Ecto neural progenitor cell (in vitro differentiated cells): ENCODE results near the gene RSRC2.
"Not testable (repeated sequence)": the region's sequence is repeated elsewhere in the genome, so short reads cannot be mapped to it uniquely, and the experiment has no call there.

Experiments used
- DNase-seq: peaks from one replicate; pipeline ENCODE4 v3.0.0-alpha.2; 2018; ENCODE audit warnings: low spot score

RSRC2 gene

DNA sequence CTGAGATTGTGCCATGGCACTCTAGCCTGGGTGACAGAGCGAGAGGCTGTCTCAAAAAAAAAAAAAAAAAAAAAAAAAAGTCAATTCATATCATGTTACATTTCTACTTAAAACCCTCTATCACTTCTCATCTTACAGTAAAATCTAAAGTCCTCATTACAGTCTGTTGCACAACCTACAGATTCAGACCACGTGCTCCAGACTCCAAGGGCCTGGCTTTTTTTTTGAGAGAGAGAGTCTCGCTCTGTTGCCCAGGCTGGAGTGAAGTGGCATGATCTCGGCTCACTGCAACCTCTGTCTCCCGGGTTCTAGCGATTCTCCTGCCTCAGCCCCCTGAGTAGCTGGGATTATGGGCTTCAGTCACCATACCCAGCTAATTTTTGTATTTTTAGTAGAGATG, 40.4 kb downstream of the RSRC2 start:
- not testable (repeated sequence) for DNase-seq

GRCh38 chr12:122484385-122484784, 42.4 kb downstream of the RSRC2 start:
- not testable (repeated sequence) for DNase-seq

- DNase-seq = no peak
Measured at GRCh38 chr12:122483969-122484368, 42.8 kb downstream of the RSRC2 start.

GRCh38 chr12:122481861-122482260, 44.9 kb downstream of the RSRC2 start:
- no peak for DNase-seq

GRCh38 chr12:122480753-122481152, 46.0 kb downstream of the RSRC2 start:
- DNase-seq = no peak

GRCh38 chr12:122474324-122474716, 52.4 kb downstream of the RSRC2 start:
- DNase-seq = no peak

GRCh38 chr12:122473543-122474323, 53.0 kb downstream of the RSRC2 start:
- DNase-seq = no peak

DNA sequence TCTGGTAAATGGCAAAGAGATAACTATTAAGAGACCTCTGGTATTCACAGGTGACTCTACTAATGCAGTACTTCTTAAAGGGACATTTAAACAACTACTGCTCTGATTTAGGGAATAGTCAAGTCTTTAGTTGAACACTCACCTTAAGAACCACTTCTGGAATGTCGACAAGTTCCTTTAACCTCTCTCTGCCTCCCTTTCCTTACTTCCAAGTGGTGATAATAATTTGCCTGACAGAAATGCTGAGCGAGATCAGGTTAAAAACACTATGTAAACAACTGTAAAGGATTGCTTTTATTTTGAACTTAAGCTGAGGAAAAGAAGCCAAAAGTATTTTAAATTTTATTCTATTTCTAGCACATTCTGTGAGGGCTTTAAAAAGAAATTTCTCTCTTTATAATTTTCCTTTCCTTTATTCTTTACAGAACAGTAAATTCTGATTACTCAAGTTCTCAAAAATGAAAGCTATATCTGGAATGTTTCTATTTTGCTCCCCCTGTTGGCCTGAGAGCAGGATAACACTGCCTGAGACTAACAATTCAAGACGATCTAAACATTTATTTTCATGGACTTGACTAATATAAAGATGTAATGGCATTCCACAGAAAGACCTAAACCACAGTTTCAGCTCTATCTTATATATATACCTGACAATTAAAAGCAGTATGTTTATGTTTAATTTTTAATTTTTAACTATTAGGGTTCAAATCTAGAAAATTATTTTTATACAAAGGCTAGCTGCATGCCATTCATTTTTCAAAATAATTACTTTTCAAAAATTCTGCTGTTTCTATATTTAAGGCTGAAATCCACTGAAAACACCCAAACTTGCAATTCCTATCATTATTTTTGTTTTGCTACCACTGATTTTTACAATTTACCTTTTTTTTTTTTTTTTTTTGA, 55.2 kb downstream of the RSRC2 start:
- DNase-seq = peak; percentile 3

DNA sequence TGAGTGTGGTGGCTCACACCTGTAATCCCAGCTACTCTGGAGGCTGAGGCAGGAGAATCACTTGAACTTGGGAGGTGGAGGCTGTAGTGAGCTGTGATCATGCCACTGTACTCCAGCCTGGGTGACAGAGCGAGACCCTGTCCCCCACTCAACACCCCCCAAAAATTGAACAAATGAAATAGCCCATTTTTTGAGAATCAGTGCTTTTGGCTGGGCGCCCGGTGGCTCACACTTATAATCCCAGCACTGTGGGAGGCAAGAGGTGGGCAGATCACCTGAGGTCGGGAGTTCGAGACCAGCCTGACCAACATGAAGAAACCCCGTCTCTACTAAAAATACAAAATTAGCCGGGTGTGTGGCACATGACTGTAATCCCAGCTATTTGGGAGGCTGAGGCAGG, 56.2 kb downstream of the RSRC2 start:
- not testable (repeated sequence) for DNase-seq

GRCh38 chr12:122469856-122470255, 56.9 kb downstream of the RSRC2 start:
- peak; percentile 3 for DNase-seq

GRCh38 chr12:122467983-122468382, 58.8 kb downstream of the RSRC2 start:
- no peak for DNase-seq

DNA sequence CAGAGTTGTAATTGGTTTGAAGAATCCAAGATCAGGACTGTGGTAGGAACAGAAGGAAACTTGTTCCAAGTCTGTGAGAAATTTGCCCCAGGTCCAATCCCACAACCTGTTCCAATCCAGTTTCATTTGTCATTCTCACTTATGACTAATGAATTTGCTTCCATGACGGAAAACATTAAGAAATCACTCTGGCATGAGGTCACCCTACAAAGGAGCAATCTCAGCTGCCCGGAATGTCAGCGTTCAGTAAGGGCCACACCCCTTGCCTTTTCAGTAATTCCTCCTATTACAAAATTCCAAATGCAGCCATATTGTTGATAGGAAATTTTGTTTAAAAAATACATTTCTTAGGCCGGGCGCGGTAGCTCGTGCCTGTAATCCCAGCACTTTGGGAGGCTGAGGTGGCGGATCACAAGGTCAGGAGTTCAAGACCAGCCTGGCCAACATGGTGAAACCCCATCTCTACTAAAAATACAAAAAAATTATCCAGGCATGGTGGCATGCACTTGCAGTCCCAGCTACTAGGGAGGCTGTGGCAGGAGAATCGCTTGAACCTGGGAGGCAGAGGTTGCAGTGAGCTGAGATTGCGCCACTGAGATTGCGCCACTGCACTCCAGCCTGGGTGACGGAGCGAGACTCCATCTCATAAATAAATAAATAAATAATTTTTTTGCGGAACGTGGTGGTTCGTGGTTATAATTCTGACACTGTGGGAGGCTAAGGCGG, 62.3 kb downstream of the RSRC2 start:
- not testable (repeated sequence) for DNase-seq

DNA sequence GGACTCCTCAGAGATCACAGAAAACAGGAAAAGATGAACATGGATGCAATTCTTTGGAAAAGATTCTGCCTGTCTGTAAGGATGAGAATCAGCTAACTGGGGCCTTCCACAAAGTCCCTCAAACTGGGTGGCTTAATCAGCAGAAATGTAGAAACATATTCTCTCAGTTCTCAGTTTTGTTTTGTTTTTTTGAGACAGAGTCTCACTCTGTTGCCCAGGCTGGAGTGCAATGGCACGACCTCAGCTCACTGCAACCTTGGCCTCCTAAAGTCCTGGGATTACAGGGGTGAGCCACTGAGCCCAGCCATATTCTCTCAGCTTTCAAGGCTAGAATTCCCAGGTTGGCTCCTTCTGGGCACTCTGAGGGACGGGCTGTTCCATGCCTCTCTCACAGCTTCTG, 66.1 kb downstream of the RSRC2 start:
- DNase-seq = no peak

DNA sequence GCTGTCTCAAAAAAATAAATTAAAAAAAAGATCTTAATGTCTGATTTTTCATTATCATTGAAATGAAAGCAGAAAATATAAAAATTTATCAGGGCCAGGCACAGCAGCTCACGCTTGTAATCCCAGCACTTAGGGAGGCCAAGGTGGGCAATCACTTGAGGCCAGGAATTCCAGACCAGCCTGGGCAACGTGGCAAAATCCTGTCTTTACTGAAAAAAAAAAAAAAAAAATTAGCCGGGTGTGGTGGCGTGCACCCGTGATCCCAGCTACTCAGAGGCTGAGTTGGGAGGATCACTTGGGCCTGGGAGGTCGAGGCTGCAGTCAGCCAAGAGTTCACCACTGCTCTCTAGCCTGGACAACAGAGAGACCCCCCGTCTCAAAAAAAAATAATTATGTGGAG, 66.7 kb downstream of the RSRC2 start:
- no peak for DNase-seq

GRCh38 chr12:122459211-122459610, 67.5 kb downstream of the RSRC2 start:
- no peak for DNase-seq

DNA sequence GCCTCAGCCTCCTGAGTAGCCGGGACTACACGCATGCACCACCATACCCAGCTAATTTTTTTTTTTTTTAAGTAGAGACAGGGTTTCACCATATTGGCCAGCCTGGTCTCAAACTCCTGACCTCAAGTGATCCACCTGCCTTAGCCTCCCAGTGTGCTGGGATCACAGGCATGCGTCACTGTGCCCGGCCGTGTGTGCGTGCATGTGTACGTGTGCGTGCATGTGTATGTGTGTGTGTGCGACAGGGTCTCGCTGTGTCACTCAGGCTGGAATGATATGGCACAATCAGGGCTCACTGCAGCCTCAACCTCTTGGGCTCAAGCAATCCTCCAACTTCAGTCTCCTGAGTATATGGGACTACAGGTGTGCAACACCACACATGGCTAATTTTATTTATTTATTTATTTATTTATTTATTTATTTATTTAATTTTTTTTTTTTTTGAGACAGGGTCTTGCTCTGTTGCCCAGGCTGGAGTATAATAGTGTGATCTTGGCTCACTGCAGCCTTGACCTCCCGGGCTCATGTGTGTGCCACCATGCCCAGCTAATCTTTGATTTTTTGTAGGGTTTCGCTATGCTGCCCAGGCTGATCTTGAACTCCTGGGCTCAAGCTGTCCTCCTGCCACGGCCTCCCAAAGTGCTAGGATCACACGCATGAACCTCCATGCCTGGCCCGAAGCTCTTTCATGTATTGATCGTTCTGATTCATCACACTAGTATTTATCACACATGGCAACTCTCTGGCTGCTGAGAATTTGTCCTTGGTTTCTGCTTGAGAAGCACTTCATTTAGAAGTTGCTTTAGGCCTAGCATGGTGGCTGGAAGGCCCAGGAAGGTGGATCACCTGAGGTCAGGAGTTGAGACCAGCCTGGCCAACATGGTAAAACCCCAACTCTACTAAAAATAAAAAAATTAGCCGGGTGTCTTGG, 68.4 kb downstream of the RSRC2 start:
- no peak for DNase-seq

- DNase-seq = no peak
Measured at GRCh38 chr12:122457627-122458026, 69.1 kb downstream of the RSRC2 start.

GRCh38 chr12:122454739-122455138, 72.0 kb downstream of the RSRC2 start:
- no peak for DNase-seq

GRCh38 chr12:122454250-122454721, 72.5 kb downstream of the RSRC2 start:
- DNase-seq = no peak
